Left ventricle myocardium superior (tissue), 1 donor: ENCODE measurements around the gene PKN3. TPM values are rescaled to one million over a fixed set of nuclear protein-coding genes. Genes with fewer than 3 reads are reported as not detected.

Source experiments
- total RNA-seq: library from RNA; stranded (reverse); fragmentation: NEBNext Ultra II Directional; extraction: Animal tissue kit (Norgen Biotek cat#: 25700); gene quantifications from one replicate; pipeline ENCODE4 v1.2.1, GENCODE V29; 2021
- donor health status: DM: no; HTN: yes; CAD: no; lungs with severe emphysema.

PKN3 gene
- total RNA-seq, 1 donor from 2014 or later, result 5.9 TPM

Other genes with a start within 250 kb of the PKN3 start
- 15.3 TPM for gene ODF2, start 246.5 kb upstream of the PKN3 start, total RNA-seq
- gene GLE1, start 197.8 kb upstream of the PKN3 start, total RNA-seq, result 20.6 TPM
- 244 TPM for gene SPTAN1, start 149.9 kb upstream of the PKN3 start, total RNA-seq
- 36.8 TPM for gene DYNC2I2, start 45.7 kb upstream of the PKN3 start, total RNA-seq
- 201 TPM for gene SET, start 13.3 kb upstream of the PKN3 start, total RNA-seq
- 5.7 TPM for gene ZDHHC12, start 21.6 kb downstream of the PKN3 start, total RNA-seq
- gene ZER1, start 69.4 kb downstream of the PKN3 start, total RNA-seq, result 58.5 TPM
- gene TBC1D13, start 84.8 kb downstream of the PKN3 start, total RNA-seq, result 19.9 TPM
- gene ENDOG, start 116.0 kb downstream of the PKN3 start, total RNA-seq, result 88.5 TPM
- 13.5 TPM for gene SPOUT1, start 127.3 kb downstream of the PKN3 start, total RNA-seq
- gene KYAT1, start 179.4 kb downstream of the PKN3 start, total RNA-seq, result 16.6 TPM
- gene LRRC8A, start 179.6 kb downstream of the PKN3 start, total RNA-seq, result 21.6 TPM
- gene PHYHD1, start 218.5 kb downstream of the PKN3 start, total RNA-seq, result 39.7 TPM
- 8.0 TPM for gene DOLK, start 245.1 kb downstream of the PKN3 start, total RNA-seq
- 17.4 TPM for gene NUP188, start 245.2 kb downstream of the PKN3 start, total RNA-seq